Stimulated activated CD4-positive, alpha-beta T cell treated with anti-CD3 and anti-CD28 coated beads, Interleukin-12 subunit alpha, Interleukin-12 subunit beta, amount 100 ng/mL, for 4 hours (primary cell): ENCODE results near the gene AHNAK2.
"Not testable (repeated sequence)": the region's sequence is repeated elsewhere in the genome, so short reads cannot be mapped to it uniquely, and the experiment has no call there.

Source experiments
- DNase-seq: peaks from one replicate; pipeline ENCODE4 v3.0.0-alpha.2; 2020

Gene AHNAK2

DNA sequence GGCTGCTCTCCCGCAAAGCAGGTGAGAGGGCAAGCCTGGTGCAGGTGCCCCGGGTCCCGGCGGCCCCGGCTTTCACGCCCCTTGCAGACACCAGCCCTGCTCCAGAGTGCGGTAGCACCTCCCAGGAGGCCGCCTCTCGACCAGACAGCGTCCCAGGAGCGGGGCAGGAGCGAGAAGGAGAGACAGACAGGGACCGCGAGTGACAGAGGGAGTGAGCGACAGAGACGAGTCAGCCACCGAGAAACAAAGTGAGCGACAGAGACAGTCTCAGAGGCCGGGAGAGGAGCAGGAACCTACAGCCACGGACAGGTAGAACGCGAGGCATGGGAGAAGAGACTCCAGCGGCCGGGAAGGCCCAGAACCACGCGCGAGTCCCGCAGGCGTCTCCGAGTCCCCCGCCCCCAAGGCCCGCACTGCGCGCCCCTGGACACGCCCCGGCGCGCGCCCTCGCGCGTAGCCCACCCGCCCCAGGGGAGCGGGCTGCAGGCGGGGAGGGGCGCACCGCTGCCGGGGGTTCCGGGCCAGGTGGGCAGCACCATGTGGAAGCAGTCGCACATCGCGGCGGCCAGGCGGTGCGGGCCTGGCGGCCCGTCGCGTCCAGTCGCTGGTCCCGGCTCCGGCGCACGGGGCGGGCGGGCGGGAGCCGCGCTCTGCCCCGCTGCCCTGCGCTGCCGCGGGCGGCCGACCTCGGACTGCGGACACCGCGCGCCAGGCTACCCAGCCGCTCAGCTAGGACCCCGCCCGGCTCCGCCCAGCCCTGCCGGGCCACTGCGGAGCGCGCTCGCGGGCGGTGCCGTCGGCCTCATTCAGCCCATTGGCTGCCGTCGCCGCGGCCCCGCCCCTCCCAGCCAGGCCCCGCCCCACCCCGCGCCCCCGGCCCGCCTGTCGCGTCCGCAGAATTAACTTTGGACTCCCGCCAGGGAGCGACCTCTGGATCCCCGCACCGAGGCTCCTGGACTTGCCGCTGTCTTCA, at the start of gene AHNAK2:
AHNAK2 (minus strand) TSS at position 694 of the 973 bp plus-strand sequence; CDS start at position 557, 137 bp downstream.
- DNase-seq: peak; percentile 58

DNA sequence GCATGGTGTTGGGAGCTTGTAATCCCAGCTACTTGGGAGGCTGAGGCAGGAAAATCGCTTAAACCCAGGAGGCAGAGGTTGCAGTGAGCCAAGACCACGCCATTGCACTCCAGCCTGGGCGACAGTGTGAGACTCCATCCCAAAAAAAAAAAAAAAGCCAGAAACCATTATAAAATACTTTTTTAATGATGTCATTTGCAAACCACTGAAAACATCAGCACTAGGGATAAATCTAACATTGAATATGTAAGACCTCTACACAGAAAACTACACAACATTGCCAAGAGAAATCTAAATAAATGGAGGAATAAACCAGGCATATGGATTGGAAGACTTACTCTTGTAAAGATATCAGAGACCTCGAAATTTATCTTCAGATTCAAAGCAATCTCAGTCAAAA, 49.5 kb upstream of the AHNAK2 start:
- DNase-seq: not testable (repeated sequence)

DNA sequence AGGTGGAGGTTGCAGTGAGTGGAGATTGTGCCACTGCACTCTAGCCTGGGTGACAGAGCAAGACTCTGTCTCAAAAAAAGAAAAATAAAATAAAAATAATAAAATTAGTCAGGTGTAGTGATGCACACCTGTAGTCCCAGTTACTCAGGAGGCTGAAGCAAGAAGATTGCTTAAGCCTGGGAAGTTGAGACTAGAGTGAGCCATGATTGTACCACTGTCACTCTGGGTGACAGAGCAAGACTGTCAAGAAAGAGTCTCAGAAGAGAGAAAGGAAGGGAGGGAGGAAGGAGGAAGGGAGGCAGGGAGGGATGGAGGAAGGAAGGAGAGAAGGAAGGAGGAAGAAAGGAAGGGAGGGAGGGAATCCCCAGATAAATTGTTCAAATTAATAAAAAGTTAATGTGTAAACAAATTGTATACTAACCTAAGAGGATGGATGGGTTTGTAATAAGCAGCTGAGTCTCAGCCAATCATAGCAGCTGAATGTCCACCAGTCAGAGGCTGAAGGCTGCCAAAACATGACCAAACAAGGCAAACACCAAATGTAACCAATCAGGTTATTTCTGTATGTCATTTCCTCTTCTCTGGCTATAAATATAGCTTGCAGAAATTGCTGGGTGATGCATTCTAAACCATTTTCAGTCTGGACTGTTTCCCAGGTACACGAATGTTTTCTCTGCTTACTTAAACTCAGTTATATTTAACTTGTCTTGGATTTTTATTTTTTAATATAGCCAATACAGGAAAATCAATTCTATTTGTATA, 48.8 kb upstream of the AHNAK2 start:
- DNase-seq: no peak

DNA sequence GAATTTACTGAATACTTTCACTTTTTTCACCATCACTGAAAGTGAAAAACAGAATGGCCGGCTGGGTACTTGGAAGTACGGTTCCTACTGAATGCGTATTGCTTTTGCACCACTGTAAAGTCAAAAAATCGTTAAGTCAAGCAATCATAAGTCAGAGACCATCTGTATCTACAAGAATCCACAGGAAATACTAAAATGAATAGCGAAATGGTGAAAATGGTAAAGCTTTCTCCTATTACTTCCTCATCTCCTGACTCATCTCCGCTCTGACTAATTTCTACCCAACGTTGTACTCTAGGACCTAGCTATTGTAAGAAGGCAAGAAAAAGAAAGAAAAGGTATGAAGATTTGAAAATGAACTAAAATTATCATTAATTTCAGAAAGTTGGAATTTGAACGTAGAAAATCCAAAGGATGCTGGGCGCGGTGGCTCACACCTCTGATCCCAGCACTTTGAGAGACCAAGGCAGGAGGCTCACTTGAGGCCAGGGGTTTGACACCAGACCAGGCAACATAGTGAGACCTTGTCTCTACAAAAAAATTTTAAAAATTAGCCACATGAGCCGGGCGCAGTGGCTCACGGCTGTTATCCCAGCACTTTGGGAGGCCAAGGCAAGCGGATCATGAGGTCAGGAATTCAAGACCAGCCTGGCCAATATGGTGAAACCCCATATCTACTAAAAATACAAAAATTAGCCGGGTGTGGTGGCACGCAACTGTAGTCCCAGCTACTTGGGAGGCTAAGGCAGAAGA, 48.0 kb upstream of the AHNAK2 start:
- DNase-seq: no peak

DNA sequence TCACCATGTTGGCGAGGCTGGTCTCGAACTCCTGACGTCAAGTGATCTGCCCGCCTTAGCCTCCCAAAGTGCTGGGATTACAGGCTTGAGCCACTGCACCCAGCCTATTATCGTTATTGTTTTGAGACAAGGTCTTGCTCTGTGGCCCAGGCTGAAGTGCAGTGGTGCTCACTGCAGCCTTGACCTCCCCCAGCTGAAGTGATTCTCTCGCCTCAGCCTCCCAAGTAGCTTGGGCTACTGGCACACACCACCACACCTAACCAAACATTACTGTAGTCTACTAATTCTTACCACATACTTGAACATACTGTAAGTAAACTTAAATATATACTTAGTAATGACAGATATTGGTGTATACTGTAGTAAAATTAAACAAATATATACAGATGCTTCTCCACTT, 47.3 kb upstream of the AHNAK2 start:
- no peak for DNase-seq

DNA sequence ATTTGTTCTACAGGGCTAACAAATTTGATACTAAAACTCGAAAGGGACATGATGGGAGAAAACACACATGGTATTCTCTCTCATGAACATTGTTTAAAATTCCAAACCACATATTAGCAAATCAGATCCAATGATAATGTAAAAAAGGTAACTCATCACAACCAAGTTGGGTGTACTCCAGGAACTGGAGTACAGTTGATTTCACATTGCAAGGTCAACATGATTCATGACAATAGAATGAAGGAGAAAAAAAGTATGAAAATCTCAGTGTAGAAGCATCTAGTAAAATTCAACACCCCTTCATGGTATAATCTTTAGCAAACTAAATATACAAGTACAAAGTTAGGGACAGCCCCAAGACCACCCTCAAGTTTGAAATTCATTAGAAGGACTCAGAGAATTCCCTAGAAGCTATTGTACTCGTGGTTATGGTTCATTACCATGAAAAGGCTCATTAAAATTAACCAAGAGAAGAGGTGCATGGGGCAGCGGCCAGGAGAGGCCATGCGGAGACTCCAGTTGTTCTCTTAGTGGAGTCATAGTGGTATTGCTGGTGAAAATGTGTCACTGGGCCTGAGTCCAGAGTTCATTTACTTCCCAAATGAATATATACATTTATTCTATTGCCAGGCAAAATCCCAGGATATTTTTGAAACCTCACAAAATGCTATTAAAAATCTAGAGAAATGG, 45.8 kb upstream of the AHNAK2 start:
- DNase-seq: no peak

DNA sequence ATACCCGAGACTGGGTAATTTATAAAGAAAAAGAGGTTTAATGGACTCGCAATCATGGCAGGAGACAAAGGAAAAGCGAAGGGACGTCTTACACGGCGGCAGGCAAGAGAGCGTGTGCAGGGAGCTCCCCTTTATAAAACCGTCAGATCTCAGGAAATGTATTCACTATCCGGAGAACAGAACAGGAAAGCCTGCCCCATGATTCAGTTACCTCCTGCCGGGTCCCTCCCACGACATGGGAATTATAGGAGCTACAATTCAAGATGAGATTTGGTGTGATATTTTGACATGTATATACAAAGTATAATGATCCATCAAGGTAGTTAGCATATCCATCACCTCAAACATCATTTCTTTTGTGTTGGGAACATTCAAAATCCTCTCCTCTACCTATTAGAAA, 45.0 kb upstream of the AHNAK2 start:
- no peak for DNase-seq

DNA sequence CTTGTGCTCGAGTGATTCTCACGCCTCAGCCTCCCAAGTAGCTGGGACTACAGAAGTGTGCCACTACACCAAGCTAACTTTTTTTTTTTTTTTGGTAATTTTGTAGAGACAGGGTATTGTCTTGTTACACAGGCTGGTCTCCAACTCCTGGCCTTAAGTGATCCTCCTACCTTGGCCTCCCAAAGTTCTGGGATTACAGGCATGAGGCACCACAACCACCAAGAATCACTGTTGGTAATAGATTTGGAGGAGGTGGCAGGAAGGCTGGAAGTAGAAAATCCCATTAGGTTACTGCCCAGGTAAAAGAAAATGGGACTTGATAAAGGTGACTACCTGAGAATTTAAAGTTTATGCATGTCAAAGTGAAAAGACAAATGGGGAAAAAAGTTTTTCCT, 44.1 kb upstream of the AHNAK2 start:
- no peak for DNase-seq

DNA sequence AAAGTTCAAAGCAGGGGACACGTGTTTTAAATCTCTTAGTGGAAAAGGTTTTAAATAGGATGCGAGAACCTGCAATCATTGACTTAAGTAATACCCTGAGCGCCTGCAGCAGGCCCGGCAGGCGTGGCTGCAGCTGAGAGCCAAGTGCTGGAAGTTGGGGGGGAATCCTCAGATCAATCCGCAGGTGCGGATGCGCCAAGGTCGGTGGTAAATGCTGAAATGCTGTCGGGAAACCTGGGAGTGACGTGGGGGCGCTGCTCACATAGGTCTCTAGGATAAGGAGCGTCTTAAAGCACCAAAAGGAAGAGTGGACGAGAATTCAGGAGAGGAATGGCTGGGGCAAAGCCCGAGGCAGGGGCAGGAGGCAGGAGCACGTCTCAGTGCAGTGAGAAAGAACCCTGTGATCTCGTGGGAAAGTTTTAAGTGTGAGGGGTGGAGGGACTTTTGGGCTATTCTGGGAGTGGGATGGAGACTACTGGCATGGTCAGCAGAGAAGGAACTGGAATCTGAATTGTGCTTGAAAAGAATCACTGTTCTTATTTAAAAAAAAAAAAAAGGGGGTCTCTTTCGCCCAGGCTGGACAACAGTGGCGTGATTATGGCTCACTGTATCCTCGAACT, 43.6 kb upstream of the AHNAK2 start:
- DNase-seq: peak; percentile 45

DNA sequence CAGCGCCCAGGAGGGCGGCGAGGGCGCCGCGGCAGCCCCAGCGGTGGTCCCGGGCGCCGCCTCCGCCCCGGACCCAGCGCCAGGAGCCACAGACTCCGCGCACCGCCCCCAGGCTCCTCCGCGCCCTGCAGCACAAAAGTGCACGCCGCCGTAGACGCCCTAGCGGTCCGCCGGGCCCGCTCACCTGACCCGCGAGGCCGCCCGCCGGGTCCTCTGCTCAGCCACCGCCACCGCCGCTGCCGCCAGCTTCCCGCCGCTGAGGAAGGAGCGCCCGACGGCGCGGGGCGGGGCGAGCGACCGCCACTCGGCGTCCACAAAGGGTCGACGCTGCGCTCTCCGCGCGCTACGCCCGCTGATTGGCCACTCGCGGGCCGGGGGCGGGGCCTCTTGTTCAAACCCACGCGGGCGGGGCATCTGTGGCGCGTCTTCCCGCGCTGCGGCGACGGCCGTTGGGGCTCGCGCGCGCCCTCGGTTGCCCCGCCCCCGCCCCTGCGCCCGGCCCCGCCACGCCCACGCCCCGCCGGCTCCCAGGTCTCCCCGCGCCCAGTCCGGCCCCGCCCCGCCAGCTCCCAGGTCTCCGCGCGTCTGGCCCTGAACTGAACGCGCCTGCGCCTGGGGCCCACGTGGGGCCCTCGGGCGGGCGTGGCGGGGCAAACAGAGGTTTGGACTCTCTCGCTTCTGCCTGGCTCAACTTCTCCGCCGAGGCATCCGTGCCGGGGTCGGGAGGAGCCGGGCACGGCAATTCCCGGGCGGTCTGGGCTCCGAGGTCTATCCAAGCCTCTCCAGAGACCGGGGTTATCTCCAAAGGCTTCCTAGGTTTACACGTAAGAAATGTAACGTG, 42.9 kb upstream of the AHNAK2 start, which contains the start of gene CDCA4:
CDCA4 (minus strand) TSS at position 269 of the 841 bp plus-strand sequence. CDS start 9,154 bp downstream, outside the sequence.
- DNase-seq: peak; percentile 99

DNA sequence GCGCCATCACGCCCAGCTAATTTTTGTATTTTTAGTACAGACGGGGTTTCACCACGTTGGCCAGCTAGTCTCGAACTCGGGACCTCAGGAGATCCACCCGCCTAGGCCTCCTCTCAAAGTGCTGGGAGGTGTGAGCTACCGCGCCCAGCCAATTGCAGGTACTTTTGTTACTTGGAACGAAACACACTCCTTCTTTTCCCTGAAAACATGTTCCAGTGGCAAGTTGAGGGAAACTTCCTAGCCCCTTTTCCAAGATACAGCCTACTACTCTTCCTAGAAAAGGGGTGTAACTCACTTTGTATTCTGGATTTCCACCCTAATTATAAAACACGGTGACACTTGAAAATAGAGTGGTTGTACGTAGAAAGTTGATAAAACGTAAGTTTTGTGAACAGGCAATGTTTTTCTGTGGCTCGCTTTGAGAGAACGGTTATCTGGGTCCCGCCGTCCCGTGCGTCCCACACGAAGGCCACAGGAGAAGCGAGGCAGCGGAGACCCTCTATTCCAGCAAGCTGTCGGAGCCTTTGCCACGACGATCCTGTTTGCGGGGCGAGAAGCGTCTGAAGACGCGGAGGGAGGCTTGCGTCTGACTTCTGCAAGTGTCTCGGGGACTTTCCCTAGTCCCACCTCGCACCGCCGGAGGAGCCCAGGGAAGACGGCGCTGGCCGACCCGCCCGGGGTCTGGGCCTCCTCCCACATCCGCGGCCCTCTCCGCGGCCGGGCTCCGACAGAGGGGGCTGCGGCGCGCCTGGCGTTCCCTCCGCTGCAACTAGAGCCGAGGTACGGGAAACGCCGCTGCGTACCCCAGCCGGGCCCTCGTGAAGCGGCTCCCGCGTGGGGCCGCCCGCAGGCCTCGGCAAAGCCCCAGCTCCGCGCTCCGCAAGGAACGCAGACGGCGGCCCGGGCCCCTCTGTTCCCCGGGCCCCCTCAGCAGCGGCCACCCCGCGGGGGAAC, 42.0 kb upstream of the AHNAK2 start:
- DNase-seq: peak; percentile 51

DNA sequence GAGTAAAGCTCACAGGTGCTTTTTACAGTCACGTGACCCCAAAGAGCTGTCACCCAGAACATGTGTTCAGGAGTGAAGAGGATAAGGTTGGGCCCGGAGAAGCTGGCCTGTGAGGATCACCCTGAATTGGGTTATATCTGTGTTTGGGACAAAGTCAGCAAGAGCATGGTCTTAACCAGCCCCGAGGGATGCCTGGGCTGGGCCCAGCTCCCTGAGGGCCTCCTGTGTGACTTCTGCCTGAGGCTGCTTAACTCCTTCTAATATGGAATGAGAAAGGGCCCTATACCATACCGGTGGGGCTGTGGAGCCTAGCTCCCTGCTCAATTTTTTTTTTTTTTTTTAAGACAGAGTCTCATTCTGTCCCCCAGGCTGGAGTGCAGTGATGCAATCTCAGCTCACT, 40.2 kb upstream of the AHNAK2 start:
- DNase-seq: no peak

DNA sequence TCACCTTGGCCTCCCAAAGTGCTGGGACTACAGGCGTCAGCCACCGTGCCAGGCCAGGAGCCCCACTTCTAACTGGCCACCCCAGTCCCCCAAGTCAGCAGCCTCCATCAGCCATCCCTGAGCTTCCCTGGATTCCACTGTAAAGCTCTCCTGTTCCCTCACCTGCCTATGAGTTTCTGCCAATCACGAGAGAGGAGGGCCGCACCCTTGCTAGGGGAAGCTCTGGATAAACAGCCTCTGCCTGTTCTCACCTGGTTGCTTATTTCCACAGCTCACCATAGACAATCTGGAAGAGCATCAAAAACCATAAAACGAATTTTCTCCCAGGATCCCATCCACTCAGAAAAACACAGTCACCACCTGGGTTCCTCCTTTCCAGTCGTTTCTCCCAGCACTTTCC, 37.7 kb upstream of the AHNAK2 start:
- no peak for DNase-seq

DNA sequence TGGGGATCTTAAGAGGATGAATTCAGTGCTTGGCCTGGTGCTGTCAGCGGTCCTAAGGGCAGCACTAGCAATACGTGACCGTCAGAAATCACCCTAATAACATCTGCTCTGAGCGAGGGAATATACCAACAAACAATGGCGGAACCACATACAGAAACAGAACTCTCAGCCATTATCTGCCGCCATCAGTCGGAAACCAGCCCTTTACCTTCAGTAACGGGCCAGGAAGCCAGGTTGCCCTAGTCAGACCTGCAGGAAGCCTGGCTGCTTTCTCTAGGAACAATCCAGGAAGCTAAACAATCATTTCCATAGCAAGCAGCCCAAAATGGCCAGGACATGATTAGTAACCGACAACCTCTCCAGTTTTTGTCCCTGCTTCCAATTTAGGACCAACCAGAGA, 37.1 kb upstream of the AHNAK2 start:
- no peak for DNase-seq

DNA sequence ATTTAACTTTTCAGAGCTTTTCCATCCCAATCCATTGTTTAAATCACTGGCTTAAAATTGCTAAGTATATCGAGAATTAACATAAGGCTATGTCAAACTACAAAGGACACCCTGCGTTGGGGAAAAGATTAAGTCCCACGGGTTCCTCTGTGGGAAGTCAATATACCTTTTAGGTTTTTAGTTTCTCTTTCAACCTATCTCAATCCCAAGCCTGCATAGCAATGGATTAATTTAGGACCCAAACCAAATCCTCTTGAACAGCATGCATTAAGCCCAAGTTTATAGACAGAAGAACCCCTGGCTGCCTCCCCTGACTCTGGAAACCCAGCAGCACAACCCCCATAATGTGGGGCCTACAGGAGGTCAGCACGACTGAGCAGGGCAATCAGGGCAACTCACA, 36.5 kb upstream of the AHNAK2 start:
- no peak for DNase-seq

DNA sequence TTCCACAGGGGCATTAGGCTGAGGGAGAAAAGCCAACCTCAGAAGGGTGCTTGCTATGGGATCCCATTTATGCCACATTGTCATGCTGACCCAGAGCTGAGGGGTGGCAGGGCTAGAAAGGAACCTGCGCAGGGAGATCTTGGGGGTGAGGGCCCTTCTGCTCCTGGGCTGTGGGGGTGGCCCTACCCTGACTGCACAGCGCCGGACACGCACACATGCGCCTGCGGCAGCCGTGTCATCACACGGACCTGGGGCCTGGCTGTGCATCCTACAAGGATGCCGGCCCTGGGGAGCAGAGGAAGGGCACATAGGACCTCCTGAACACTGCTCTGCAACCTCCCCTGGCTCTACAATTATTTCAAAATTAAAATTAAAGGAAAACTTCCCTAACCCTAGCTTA, 35.9 kb upstream of the AHNAK2 start:
- DNase-seq: no peak

DNA sequence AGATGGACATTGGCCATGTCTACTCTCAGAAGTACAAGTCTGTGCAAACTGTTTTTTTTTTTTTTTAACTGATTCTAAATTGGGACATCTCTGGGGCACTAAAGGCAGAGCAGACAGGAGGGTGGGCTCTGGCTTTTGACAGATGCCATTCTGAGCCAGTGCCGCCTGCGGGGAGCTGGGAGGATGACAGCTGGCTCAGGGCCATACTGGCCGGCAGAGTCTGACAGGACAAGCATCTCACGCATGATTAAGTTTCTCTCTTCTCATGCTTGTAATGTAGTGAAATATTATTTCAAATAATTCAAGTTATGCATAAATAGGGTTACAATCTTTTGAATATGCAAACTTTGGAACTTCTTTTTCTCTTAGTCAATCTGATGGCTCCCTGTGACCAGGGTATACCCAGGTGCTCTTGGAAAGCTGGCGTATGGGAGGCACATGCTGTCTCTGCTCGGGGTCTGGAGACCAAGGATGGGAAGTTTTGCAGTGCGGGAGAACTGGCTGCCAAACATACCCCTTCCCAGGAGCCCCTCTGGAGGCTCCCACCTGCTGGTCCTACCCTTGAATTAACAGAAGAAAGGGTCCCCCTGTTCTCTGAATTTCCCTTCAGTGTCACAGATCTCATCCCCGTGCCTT, 35.1 kb upstream of the AHNAK2 start:
- no peak for DNase-seq

DNA sequence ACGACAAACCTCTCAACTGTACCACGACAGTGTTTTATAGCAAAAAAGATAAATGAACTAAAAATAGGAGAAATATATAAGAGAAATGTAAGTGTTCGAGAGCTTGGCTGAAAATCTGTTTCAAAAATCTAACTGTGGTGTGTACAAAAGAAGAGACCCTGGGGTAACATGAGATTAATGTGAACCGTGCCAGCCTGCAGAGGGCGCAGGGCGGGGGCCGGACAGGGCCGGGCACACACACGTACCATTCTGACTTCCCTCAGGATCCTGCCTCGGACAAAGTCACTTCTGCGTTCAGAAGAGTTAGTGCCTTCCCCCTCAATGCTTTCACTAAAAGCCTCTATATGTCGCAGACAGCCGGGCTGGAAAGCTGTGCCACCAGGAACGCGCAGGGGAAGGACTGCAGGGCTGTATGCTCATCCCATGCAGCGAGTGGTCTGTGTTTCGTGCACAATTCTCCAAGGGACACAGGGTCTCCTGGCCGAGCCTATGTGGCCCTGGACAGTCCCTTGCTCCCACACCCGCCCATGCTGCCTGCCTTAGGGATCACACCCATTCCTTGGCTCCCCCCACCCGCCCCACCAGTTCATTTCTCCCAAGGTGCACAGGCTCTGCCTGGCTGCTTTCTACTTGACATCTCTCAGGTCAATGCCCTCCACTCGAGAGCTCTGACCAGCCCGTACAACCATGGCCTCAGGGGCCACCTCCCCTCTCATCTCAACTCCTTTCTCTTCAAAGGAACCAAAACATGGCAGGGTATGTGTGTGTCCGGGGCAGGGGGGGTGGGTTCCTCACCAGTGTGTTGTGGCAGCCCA, 34.2 kb upstream of the AHNAK2 start:
- no peak for DNase-seq
